GM12891 (cell line): Measurements from ENCODE around the gene CLNS1A.

Source experiments
- POLR2A ChIP-seq: IDR thresholded peaks from 2 replicates; pipeline ENCODE4 v1.6.1; 2011; ENCODE audit warnings: low read depth, low read length, control low read depth
- POLR2AphosphoS5 ChIP-seq: IDR thresholded peaks from 2 replicates; pipeline ENCODE4 v1.6.1; 2011; ENCODE audit warnings: low read depth, low read length, control low read depth
- TAF1 ChIP-seq: IDR thresholded peaks from 2 replicates; pipeline ENCODE4 v1.6.1; 2011; ENCODE audit warnings: low read depth, low read length, control low read depth

DNA sequence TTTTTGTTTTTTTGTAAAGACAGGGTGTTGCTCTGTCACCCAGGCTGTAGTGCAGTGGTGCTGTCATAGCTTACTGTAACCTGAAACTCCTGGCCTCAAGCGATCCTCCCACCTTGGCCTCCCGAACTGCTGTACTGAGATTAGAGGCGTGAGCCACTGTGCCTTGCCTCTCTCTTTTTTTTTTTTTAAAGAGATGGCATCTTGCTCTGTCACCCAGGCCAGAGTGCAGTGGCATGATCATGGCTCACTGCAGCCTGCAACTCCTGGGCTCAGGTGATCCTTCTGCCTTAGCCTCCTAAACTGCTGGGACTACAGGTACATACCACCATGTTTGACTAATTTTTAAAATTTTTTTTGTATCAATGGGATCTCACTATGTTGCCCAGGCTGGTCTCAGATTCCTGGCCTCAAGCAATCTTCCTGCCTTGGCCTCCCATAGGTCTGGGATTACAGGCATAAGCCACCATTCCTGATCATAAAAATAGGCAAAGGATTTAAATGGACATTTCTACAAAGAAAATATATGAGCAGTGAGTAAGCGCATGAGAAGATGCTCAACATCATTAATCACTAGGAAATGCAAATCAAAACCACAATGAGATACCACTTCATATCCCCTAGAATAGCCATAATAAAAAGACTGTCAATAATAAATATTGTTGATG lies 17.3 kb upstream of the CLNS1A start:
- no peak for TF ChIP-seq POLR2AphosphoS5
- TF ChIP-seq TAF1 = no peak
- TF ChIP-seq POLR2A = no peak
